ENCODE measurements around the gene PRDM4.

PRDM4 gene

DNA sequence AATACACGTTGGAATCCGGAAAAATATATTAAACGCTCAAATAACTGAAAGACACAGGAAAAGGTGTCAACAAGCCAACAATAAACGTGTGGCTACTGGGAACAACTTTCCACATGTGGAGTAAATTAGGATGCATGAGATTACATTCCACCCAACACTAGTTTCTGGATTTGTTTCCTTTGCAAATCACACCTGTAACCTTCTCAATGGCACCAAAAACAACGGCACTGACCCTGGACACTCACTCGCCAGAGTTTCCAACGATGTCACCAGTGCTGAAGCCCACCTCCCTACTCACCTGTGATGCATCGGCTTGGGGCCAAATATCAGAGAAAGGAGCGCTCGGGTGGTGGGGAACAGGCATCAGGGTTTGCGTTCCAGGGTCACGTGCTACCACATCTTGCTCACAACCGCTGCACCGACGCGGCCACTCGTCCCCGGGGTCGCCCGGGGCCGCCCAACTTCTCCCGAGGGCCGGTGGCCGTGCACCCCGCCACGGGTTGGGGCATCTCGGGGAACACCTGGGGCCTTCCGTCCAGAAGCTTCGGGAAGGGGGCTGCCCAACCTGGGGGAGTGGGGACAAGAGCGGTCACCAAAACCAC, 629 bp downstream of the PRDM4 start:
- ATAC-seq (ENCODE audit: insufficient read depth, low read depth) (peak; percentile 41; the same call in 1 of the 3 replicates), DNase-seq (peak; percentile 43)
- Histone ChIP-seq H3K4me2 (ENCODE audit: insufficient read depth, low read length) (peak overlapping the region; percentile 81), H3K9ac (ENCODE audit: low read depth, low read length) (peak overlapping the region; percentile 80), H2AFZ (ENCODE audit: low read depth, low read length) (peak overlapping the region; percentile 99), H3K27ac (ENCODE audit: low read length) (peak overlapping the region; percentile 64), H3K9me3 (ENCODE audit: insufficient read depth, low read length, severe bottlenecking) (no peaks in the 10 kb centered on the region), H3K79me2 (ENCODE audit: insufficient read depth, low read length) (peaks cover 33% of the 10 kb centered on the region), H4K20me1 (ENCODE audit: insufficient read depth, low read length) (peaks cover 3% of the 10 kb centered on the region; the same call in 1 of the 2 replicates), H3K4me1 (ENCODE audit: insufficient read depth, low read length) (peaks cover 36% of the 10 kb centered on the region), H3K27me3 (ENCODE audit: insufficient read depth, low read length, poor library complexity) (no peaks in the 10 kb centered on the region), H3K36me3 (ENCODE audit: insufficient read depth, low read length) (peaks cover 39% of the 10 kb centered on the region), H3K4me3 (ENCODE audit: low read depth in 1 of 2, low read length in 2 of 2) (peak overlapping the region; percentile 33 to 82)
- TF ChIP-seq, protein P1, sequence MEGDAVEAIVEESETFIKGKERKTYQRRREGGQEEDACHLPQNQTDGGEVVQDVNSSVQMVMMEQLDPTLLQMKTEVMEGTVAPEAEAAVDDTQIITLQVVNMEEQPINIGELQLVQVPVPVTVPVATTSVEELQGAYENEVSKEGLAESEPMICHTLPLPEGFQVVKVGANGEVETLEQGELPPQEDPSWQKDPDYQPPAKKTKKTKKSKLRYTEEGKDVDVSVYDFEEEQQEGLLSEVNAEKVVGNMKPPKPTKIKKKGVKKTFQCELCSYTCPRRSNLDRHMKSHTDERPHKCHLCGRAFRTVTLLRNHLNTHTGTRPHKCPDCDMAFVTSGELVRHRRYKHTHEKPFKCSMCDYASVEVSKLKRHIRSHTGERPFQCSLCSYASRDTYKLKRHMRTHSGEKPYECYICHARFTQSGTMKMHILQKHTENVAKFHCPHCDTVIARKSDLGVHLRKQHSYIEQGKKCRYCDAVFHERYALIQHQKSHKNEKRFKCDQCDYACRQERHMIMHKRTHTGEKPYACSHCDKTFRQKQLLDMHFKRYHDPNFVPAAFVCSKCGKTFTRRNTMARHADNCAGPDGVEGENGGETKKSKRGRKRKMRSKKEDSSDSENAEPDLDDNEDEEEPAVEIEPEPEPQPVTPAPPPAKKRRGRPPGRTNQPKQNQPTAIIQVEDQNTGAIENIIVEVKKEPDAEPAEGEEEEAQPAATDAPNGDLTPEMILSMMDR (IDR thresholded peaks at IDR 0.05; ENCODE audit: borderline replicate concordance, extremely low read depth, low read length, poor library complexity, severe bottlenecking) = no peak
- TF ChIP-seq EZH2 (IDR thresholded peaks at IDR 0.05; ENCODE audit: borderline replicate concordance, low read depth, low read length, severe bottlenecking) = no peak

DNA sequence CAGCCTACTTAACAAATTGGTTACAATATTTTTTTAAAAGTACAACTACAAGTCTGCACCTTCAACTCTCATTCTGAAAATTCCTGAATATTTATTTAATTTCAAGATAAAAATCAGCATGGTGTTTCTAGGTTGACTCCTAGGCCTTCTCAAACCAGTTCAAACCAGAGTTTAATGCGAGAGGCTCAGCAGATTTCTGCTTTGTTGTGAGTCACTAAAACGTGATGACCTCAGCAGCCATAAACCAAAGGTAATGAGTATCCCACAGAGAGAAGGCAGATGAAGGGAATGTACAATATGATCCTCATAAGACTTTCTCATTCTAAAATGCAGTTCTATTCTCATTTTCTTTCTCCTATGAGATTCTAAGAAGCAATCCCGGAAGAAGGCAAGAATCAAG, 1.5 kb downstream of the PRDM4 start:
- Histone ChIP-seq H3K4me1 (ENCODE audit: insufficient read depth, low read length) (peaks cover 36% of the 10 kb centered on the region), H3K4me2 (ENCODE audit: insufficient read depth, low read length) (peak overlapping the region; percentile 81), H3K27me3 (ENCODE audit: insufficient read depth, low read length, poor library complexity) (no peaks in the 10 kb centered on the region), H3K36me3 (ENCODE audit: insufficient read depth, low read length) (peaks cover 48% of the 10 kb centered on the region), H3K4me3 (ENCODE audit: low read depth in 1 of 2, low read length in 2 of 2) (peak overlapping the region; percentile 33 to 82; a peak in 3 of 4 replicates), H4K20me1 (ENCODE audit: insufficient read depth, low read length) (peaks cover 3% of the 10 kb centered on the region; the same call in 1 of the 2 replicates), H3K9me3 (ENCODE audit: insufficient read depth, low read length, severe bottlenecking) (no peaks in the 10 kb centered on the region), H3K79me2 (ENCODE audit: insufficient read depth, low read length) (peaks cover 33% of the 10 kb centered on the region), H3K27ac (ENCODE audit: low read length) (peak overlapping the region; percentile 64), H2AFZ (ENCODE audit: low read depth, low read length) (no peak overlapping the region), H3K9ac (ENCODE audit: low read depth, low read length) (peak overlapping the region; percentile 80)
- DNase-seq (no peak), ATAC-seq (ENCODE audit: insufficient read depth, low read depth) (no peak)
- TF ChIP-seq EZH2 (IDR thresholded peaks at IDR 0.05; ENCODE audit: borderline replicate concordance, low read depth, low read length, severe bottlenecking) = no peak
- TF ChIP-seq, protein P1 (IDR thresholded peaks at IDR 0.05; ENCODE audit: borderline replicate concordance, extremely low read depth, low read length, poor library complexity, severe bottlenecking) = no peak

DNA sequence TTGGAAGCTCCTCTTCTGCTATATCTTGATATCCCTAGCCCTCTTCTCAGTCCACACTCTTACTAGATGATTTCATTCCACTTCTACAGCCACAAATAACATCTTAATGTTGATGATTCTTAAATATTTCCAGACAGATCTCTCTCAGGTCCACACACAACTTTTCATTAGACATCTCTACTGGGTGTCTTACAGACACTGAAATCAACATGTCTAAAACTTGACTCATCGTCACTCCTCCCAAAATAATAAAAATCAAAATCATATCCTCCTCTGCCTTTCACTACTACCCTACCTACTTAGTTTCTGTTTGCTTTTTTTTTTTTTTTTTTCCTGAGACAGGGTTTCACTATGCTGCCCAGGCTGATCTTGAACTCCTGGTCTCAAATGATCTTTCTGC, 11.9 kb downstream of the PRDM4 start:
- H3K4me1 ChIP-seq (ENCODE audit: insufficient read depth, low read length) = 0 out of 2 replicates have a peak, but pooled peaks cover 2% of the 10 kb centered on the region
- H3K27ac ChIP-seq (ENCODE audit: low read length) = no peak overlapping the region
- H3K9ac ChIP-seq (ENCODE audit: low read depth, low read length) = no peak overlapping the region
- no peaks in the 10 kb centered on the region for H3K9me3 ChIP-seq (ENCODE audit: insufficient read depth, low read length, severe bottlenecking)
- peaks cover 12% of the 10 kb centered on the region; the same call in 1 of the 2 replicates for H3K79me2 ChIP-seq (ENCODE audit: insufficient read depth, low read length)
- ATAC-seq (ENCODE audit: insufficient read depth, low read depth) (no peak), DNase-seq (no peak)
- peaks cover 92% of the 10 kb centered on the region for H3K36me3 ChIP-seq (ENCODE audit: insufficient read depth, low read length)
- TF ChIP-seq, protein P1 (IDR thresholded peaks at IDR 0.05; ENCODE audit: borderline replicate concordance, extremely low read depth, low read length, poor library complexity, severe bottlenecking) = no peak
- TF ChIP-seq EZH2 (IDR thresholded peaks at IDR 0.05; ENCODE audit: borderline replicate concordance, low read depth, low read length, severe bottlenecking) = no peak
- no peak overlapping the region for H2AFZ ChIP-seq (ENCODE audit: low read depth, low read length)
- H3K27me3 ChIP-seq (ENCODE audit: insufficient read depth, low read length, poor library complexity) = no peaks in the 10 kb centered on the region
- H4K20me1 ChIP-seq (ENCODE audit: insufficient read depth, low read length) = peaks cover 15% of the 10 kb centered on the region; the same call in 1 of the 2 replicates
- H3K4me2 ChIP-seq (ENCODE audit: insufficient read depth, low read length) = no peak overlapping the region
- H3K4me3 ChIP-seq (ENCODE audit: low read depth in 1 of 2, low read length in 2 of 2) = no peak overlapping the region

All from DND-41 (cell line).